ENCODE results near the gene ZXDC. TPM values are rescaled to one million over a fixed set of nuclear protein-coding genes. Genes with fewer than 3 reads are reported as not detected.

Gene ZXDC
- total RNA-seq, 1 experiment from 2014 or later, result 28.3 TPM

DNA sequence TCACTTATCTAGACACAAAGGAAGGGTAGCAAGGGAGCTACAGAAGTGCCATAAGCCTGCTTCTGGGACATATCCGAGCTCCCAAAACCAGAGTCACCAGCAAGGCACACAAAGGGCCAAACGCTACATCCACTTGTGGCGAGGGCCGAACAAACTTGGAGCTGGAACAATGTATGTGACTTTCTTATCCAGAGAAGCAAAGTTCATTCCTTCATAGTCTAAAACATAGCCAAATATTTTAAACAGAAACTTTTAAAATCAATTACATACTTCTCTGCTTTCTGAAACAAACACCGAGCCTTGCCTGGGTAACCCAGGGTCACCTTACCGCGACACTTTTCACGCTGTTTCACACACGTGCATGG is 15.9 kb downstream of the ZXDC start:
- Histone ChIP-seq H3K14ac (ENCODE audit: insufficient read depth, low read length) (no peak overlapping the region), H2BK15ac (ENCODE audit: low read depth, low read length) (no peak overlapping the region), H4K8ac (replicated peaks; ENCODE audit: insufficient read length, low read depth, low read length) (no peak overlapping the region), H2BK20ac (ENCODE audit: low read depth, low read length, poor library complexity, severe bottlenecking) (no peak overlapping the region), H3K23me2 (ENCODE audit: insufficient read length, low read depth, low read length, poor library complexity, severe bottlenecking) (no peaks in the 10 kb centered on the region), H3K4ac (ENCODE audit: low read depth, low read length) (no peak overlapping the region), H4K91ac (ENCODE audit: insufficient read length, low read depth, low read length) (no peak overlapping the region), H3K23ac (ENCODE audit: insufficient read length, low read depth, low read length) (no peak overlapping the region), H3K56ac (ENCODE audit: insufficient read length, low read depth, low read length) (no peak overlapping the region), H2AFZ (ENCODE audit: low read length) (no peak overlapping the region), H4K20me1 (ENCODE audit: control insufficient read depth, insufficient read depth, insufficient read length) (no peaks in the 10 kb centered on the region), H3K18ac (ENCODE audit: insufficient read length, low read depth, low read length) (no peak overlapping the region), H3K27ac (ENCODE audit: insufficient read length, low read depth, low read length) (no peak overlapping the region), H3K4me1 (ENCODE audit: insufficient read depth, low read length) (no peaks in the 10 kb centered on the region), H3K9me3 (ENCODE audit: control insufficient read depth, low read depth, low read length) (no peaks in the 10 kb centered on the region), H3K4me2 (ENCODE audit: insufficient read depth, insufficient read length, low read length) (no peak overlapping the region), H3K9ac (ENCODE audit: extremely low read depth, insufficient read length, low read length) (no peak overlapping the region), H3K27me3 (ENCODE audit: insufficient read depth, low read length) (no peaks in the 10 kb centered on the region), H2AK5ac (ENCODE audit: insufficient read length, low read length) (no peak overlapping the region), H3K79me1 (ENCODE audit: insufficient read depth, low read depth, low read length, poor library complexity, severe bottlenecking) (no peaks in the 10 kb centered on the region), H3T11ph (ENCODE audit: low read length) (no peak overlapping the region), H4K5ac (ENCODE audit: insufficient read length, low read depth, low read length) (no peak overlapping the region), H3K79me2 (ENCODE audit: insufficient read depth, low read length) (no peaks in the 10 kb centered on the region), H2BK5ac (ENCODE audit: insufficient read length, low read length) (no peak overlapping the region), H2BK120ac (ENCODE audit: low read depth, low read length, poor library complexity, severe bottlenecking) (no peak overlapping the region), H2BK12ac (ENCODE audit: insufficient read length, low read depth, low read length) (no peak overlapping the region)
- Mint-ChIP-seq H3K4me3 (no peak overlapping the region), H3K9me3 (no peaks in the 10 kb centered on the region), H3K4me1 (no peaks in the 10 kb centered on the region), H3K27me3 (ENCODE audit: low read depth) (no peaks in the 10 kb centered on the region), H3K36me3 (ENCODE audit: insufficient read depth in 1 of 3, low read depth in 3 of 3) (peaks cover 26 to 83% (median 67%) of the 10 kb centered on the region in 3 experiments; a peak in 6 of 7 replicates), H3K27ac (no peak overlapping the region; a peak in 1 of 7 replicates)
- no peak for DNase-seq
- WGBS (ENCODE audit: extremely low coverage, insufficient read length, low lambda C conversion rate), result no CpG with 5 or more reads among the region's 9 CpGs
- TF ChIP-seq, protein P1, sequence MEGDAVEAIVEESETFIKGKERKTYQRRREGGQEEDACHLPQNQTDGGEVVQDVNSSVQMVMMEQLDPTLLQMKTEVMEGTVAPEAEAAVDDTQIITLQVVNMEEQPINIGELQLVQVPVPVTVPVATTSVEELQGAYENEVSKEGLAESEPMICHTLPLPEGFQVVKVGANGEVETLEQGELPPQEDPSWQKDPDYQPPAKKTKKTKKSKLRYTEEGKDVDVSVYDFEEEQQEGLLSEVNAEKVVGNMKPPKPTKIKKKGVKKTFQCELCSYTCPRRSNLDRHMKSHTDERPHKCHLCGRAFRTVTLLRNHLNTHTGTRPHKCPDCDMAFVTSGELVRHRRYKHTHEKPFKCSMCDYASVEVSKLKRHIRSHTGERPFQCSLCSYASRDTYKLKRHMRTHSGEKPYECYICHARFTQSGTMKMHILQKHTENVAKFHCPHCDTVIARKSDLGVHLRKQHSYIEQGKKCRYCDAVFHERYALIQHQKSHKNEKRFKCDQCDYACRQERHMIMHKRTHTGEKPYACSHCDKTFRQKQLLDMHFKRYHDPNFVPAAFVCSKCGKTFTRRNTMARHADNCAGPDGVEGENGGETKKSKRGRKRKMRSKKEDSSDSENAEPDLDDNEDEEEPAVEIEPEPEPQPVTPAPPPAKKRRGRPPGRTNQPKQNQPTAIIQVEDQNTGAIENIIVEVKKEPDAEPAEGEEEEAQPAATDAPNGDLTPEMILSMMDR (conservative IDR thresholded peaks at IDR 0.05), result no peak
